HFFc6 (cell line): ENCODE data around the gene KLHL25. TPM values are rescaled to one million over a fixed set of nuclear protein-coding genes. Genes with fewer than 3 reads are reported as not detected.

Source experiments
- DNase-seq: peaks from one replicate; pipeline ENCODE4 v3.0.0-alpha.2; 2018
- H3K27ac Mint-ChIP-seq: 2 replicates; pipeline ENCODE4 v1.8.0; 2020; ENCODE audit warnings: mild to moderate bottlenecking, mixed read lengths
- H3K27me3 Mint-ChIP-seq: 2 replicates; pipeline ENCODE4 v1.8.0; 2021; ENCODE audit warnings: mild to moderate bottlenecking, moderate library complexity, mixed read lengths; ENCODE audit not compliant: insufficient read depth
- H3K36me3 Mint-ChIP-seq: 2 replicates; pipeline ENCODE4 v1.8.0; 2021; ENCODE audit warnings: low read depth, mixed read lengths
- H3K4me1 Mint-ChIP-seq: 2 replicates; pipeline ENCODE4 v1.8.0; 2020; ENCODE audit warnings: low read depth, mixed read lengths
- H3K4me3 Mint-ChIP-seq: 2 replicates; pipeline ENCODE4 v1.8.0; 2020; ENCODE audit warnings: mild to moderate bottlenecking, moderate library complexity, mixed read lengths
- H3K9me3 Mint-ChIP-seq: 2 replicates; pipeline ENCODE4 v1.8.0; 2020; ENCODE audit warnings: mild to moderate bottlenecking, mixed read lengths
- CTCF ChIP-seq: fragments of 200-600 bp; sonication (generic); IDR thresholded peaks from 2 replicates; pipeline ENCODE4 v1.5.0; 2021; ENCODE audit warnings: antibody characterized with exemption, mild to moderate bottlenecking
- total RNA-seq, 6 experiments: library from RNA; stranded (reverse); fragmentation: NEBNext Ultra II Directional; extraction: Animal tissue kit (Norgen Biotek cat#: 25700); gene quantifications; 2 replicates in 1 of 6; 3 replicates in 5 of 6; pipeline ENCODE4 v1.2.3, GENCODE V29; 2021

Gene KLHL25
- total RNA-seq, 6 experiments from 2014 or later: 2.2 to 3.2 (median 2.5) TPM

GRCh38 chr15:85760531-85761371, 34.0 kb downstream of the KLHL25 start:
- H3K4me3 Mint-ChIP-seq: no peak overlapping the region
- H3K36me3 Mint-ChIP-seq: no peaks in the 10 kb centered on the region
- no peak overlapping the region for H3K27ac Mint-ChIP-seq
- no peak for DNase-seq
- no peaks in the 10 kb centered on the region for H3K9me3 Mint-ChIP-seq
- peaks cover 14% of the 10 kb centered on the region for H3K4me1 Mint-ChIP-seq
- H3K27me3 Mint-ChIP-seq: no peaks in the 10 kb centered on the region
- TF ChIP-seq CTCF: no peak

GRCh38 chr15:85760049-85760448, 34.7 kb downstream of the KLHL25 start:
- Mint-ChIP-seq H3K4me3 (no peak overlapping the region), H3K9me3 (no peaks in the 10 kb centered on the region), H3K36me3 (no peaks in the 10 kb centered on the region), H3K27me3 (no peaks in the 10 kb centered on the region), H3K27ac (no peak overlapping the region), H3K4me1 (peaks cover 13% of the 10 kb centered on the region)
- no peak for DNase-seq
- no peak for TF ChIP-seq CTCF

- no peaks in the 10 kb centered on the region for H3K9me3 Mint-ChIP-seq
- no peaks in the 10 kb centered on the region for H3K36me3 Mint-ChIP-seq
- H3K27ac Mint-ChIP-seq: no peak overlapping the region
- no peak for TF ChIP-seq CTCF
- H3K4me1 Mint-ChIP-seq: peaks cover 6% of the 10 kb centered on the region
- H3K27me3 Mint-ChIP-seq: no peaks in the 10 kb centered on the region
- no peak overlapping the region for H3K4me3 Mint-ChIP-seq
- no peak for DNase-seq
Measured at GRCh38 chr15:85759376-85759775, 35.3 kb downstream of the KLHL25 start.

GRCh38 chr15:85758655-85758978, 36.1 kb downstream of the KLHL25 start:
- no peak overlapping the region for H3K4me3 Mint-ChIP-seq
- no peaks in the 10 kb centered on the region for H3K27me3 Mint-ChIP-seq
- no peaks in the 10 kb centered on the region for H3K36me3 Mint-ChIP-seq
- no peak overlapping the region for H3K27ac Mint-ChIP-seq
- H3K9me3 Mint-ChIP-seq: no peaks in the 10 kb centered on the region
- DNase-seq: no peak
- no peaks in the 10 kb centered on the region for H3K4me1 Mint-ChIP-seq
- TF ChIP-seq CTCF: no peak

- Mint-ChIP-seq H3K36me3 (no peaks in the 10 kb centered on the region), H3K27ac (no peak overlapping the region), H3K4me1 (no peaks in the 10 kb centered on the region), H3K27me3 (peaks cover 2% of the 10 kb centered on the region; the same call in 1 of the 2 replicates), H3K4me3 (no peak overlapping the region), H3K9me3 (no peaks in the 10 kb centered on the region)
- no peak for TF ChIP-seq CTCF
- no peak for DNase-seq
Measured at GRCh38 chr15:85757939-85758654, 36.6 kb downstream of the KLHL25 start.
